ENCODE data around the gene CD44.

Gene CD44

DNA sequence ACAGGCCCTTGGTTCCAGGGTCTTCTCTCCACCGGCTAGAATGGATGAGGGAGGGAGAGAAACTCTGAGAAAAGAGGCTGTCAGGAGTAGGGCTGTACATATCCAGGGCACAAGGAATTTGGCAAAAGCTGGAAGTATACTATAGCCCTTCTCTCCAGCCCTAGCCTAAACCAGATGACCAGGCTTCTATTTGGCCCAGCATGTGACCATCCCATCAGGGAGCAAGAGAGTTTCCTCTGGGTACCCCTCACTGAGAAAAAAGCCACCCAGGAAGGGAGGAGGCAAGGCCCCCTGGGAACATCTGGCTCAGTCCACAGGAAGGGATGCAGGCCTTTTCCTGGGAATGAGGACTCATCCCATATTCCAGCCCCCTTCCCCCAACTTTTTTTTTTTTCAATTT, 8.3 kb downstream of the CD44 start:
- no CpG with 5 or more reads among the region's 1 CpG for WGBS (ENCODE audit: insufficient coverage)
- peaks cover 16 to 47% (median 41%) of the 10 kb centered on the region in 4 experiments for H3K4me1 ChIP-seq (ENCODE audit: control extremely low read depth in 1 of 4, control insufficient read depth in 4 of 4, insufficient read depth in 4 of 4, low read length in 3 of 4)

GRCh38 chr11:35148163-35148837, 9.3 kb downstream of the CD44 start:
- peaks cover 12 to 73% (median 46%) of the 10 kb centered on the region in 4 experiments for H3K36me3 ChIP-seq (ENCODE audit: control insufficient read depth in 4 of 4, insufficient read depth in 4 of 4, low read length in 3 of 4)
- H3K4me3 ChIP-seq (ENCODE audit: control insufficient read depth in 1 of 7, extremely low read depth in 1 of 7, insufficient read depth in 4 of 7, low read depth in 2 of 7, low read length in 6 of 7): no peak overlapping the region
- peaks cover 10 to 44% (median 31%) of the 10 kb centered on the region in 4 experiments for H3K4me1 ChIP-seq (ENCODE audit: control extremely low read depth in 1 of 4, control insufficient read depth in 4 of 4, insufficient read depth in 4 of 4, low read length in 3 of 4)
- no peak for DNase-seq
- ChIA-PET POLR2A (no interaction called here), CTCF (interaction anchor here (1.0 to 3.0 kb wide), 3 partner anchors 13 to 17 kb away, joined by 3 to 12 read pairs (median 4); no protein-coding TSS in a partner anchor)
- no peaks in the 10 kb centered on the region for H3K27me3 ChIP-seq (replicated peaks in 2 of 5; ENCODE audit: control insufficient read depth in 4 of 5, insufficient read depth in 5 of 5, low read length in 4 of 5)
- no CpG with 5 or more reads among the region's 5 CpGs for WGBS (ENCODE audit: insufficient coverage)
- peaks cover 0 to 6% (median 0%) of the 10 kb centered on the region in 5 experiments for H3K9me3 ChIP-seq (ENCODE audit: control extremely low read depth in 1 of 5, control insufficient read depth in 4 of 5, insufficient read depth in 2 of 5, low read depth in 1 of 5, low read length in 4 of 5)
- H3K27ac ChIP-seq (ENCODE audit: insufficient read depth in 1 of 2, low read depth in 1 of 2, low read length in 2 of 2, poor library complexity in 1 of 2, severe bottlenecking in 2 of 2): no peak overlapping the region

More for the DNA sequence above, 8.3 kb downstream of the CD44 start:
- H3K4me3 ChIP-seq (ENCODE audit: control insufficient read depth in 1 of 7, extremely low read depth in 1 of 7, insufficient read depth in 4 of 7, low read depth in 2 of 7, low read length in 6 of 7): no peak overlapping the region
- no peaks in the 10 kb centered on the region for H3K27me3 ChIP-seq (replicated peaks in 2 of 5; ENCODE audit: control insufficient read depth in 4 of 5, insufficient read depth in 5 of 5, low read length in 4 of 5)
- POLR2A ChIA-PET: interaction anchor here (1.1 to 1.5 kb wide), 2 partner anchors 9 to 160 kb away, joined by 3 to 5 read pairs; no protein-coding TSS in a partner anchor
- H3K9me3 ChIP-seq (ENCODE audit: control extremely low read depth in 1 of 5, control insufficient read depth in 4 of 5, insufficient read depth in 2 of 5, low read depth in 1 of 5, low read length in 4 of 5): peaks cover 0 to 6% (median 0%) of the 10 kb centered on the region in 5 experiments
- peaks cover 12 to 66% (median 44%) of the 10 kb centered on the region in 4 experiments for H3K36me3 ChIP-seq (ENCODE audit: control insufficient read depth in 4 of 4, insufficient read depth in 4 of 4, low read length in 3 of 4)
- DNase-seq: no peak
- no peak overlapping the region for H3K27ac ChIP-seq (ENCODE audit: insufficient read depth in 1 of 2, low read depth in 1 of 2, low read length in 2 of 2, poor library complexity in 1 of 2, severe bottlenecking in 2 of 2)
- CTCF ChIA-PET: interaction anchor here (1.0 to 2.3 kb wide), 3 partner anchors 14 to 107 kb away, joined by 3 to 11 read pairs (median 3); no protein-coding TSS in a partner anchor

DNA sequence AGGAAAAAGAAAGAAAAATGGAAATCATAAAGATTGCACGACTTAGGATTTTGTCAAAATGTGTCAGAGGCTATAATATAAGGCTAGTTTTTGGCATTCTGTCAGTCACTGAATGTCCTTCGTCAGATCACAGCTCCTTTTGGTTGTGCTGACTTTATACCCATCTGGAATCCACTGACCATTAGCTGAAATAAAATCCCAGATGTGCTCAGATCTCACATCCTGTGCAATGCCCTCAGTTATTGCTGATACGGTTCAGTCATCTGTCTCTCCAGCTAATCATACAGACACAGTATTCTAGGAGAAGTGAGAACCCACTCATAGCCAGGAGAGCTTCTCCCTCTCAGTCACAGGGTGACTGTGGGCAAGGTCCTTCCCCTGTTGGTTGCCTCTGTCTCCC, 11.5 kb downstream of the CD44 start:
- 88% methylated on average over 2 of the region's 3 CpGs for WGBS (ENCODE audit: insufficient coverage)
- no peak overlapping the region for H3K27ac ChIP-seq (ENCODE audit: insufficient read depth in 1 of 2, low read depth in 1 of 2, low read length in 2 of 2, poor library complexity in 1 of 2, severe bottlenecking in 2 of 2)
- CTCF ChIA-PET: interaction anchor here (1.3 to 3.0 kb wide), 3 partner anchors 13 to 117 kb away, joined by 4 to 12 read pairs (median 6); no protein-coding TSS in a partner anchor
- no peaks in the 10 kb centered on the region for H3K27me3 ChIP-seq (replicated peaks in 2 of 5; ENCODE audit: control insufficient read depth in 4 of 5, insufficient read depth in 5 of 5, low read length in 4 of 5)
- H3K4me3 ChIP-seq (ENCODE audit: control insufficient read depth in 1 of 7, extremely low read depth in 1 of 7, insufficient read depth in 4 of 7, low read depth in 2 of 7, low read length in 6 of 7): no peak overlapping the region
- peaks cover 13 to 69% (median 43%) of the 10 kb centered on the region in 4 experiments for H3K36me3 ChIP-seq (ENCODE audit: control insufficient read depth in 4 of 4, insufficient read depth in 4 of 4, low read length in 3 of 4)
- peaks cover 0 to 25% (median 10%) of the 10 kb centered on the region in 4 experiments for H3K4me1 ChIP-seq (ENCODE audit: control extremely low read depth in 1 of 4, control insufficient read depth in 4 of 4, insufficient read depth in 4 of 4, low read length in 3 of 4)
- POLR2A ChIA-PET: no interaction called here
- no peak for DNase-seq
- H3K9me3 ChIP-seq (ENCODE audit: control extremely low read depth in 1 of 5, control insufficient read depth in 4 of 5, insufficient read depth in 2 of 5, low read depth in 1 of 5, low read length in 4 of 5): peaks cover 0 to 6% (median 0%) of the 10 kb centered on the region in 5 experiments

GRCh38 chr11:35151241-35151640, 12.3 kb downstream of the CD44 start:
- Histone ChIP-seq H3K27ac (ENCODE audit: insufficient read depth in 1 of 2, low read depth in 1 of 2, low read length in 2 of 2, poor library complexity in 1 of 2, severe bottlenecking in 2 of 2) (no peak overlapping the region), H3K36me3 (ENCODE audit: control insufficient read depth in 4 of 4, insufficient read depth in 4 of 4, low read length in 3 of 4) (peaks cover 13 to 66% (median 41%) of the 10 kb centered on the region in 4 experiments), H3K27me3 (replicated peaks in 2 of 5; ENCODE audit: control insufficient read depth in 4 of 5, insufficient read depth in 5 of 5, low read length in 4 of 5) (no peaks in the 10 kb centered on the region), H3K9me3 (ENCODE audit: control extremely low read depth in 1 of 5, control insufficient read depth in 4 of 5, insufficient read depth in 2 of 5, low read depth in 1 of 5, low read length in 4 of 5) (peaks cover 0 to 6% (median 0%) of the 10 kb centered on the region in 5 experiments), H3K4me3 (ENCODE audit: control insufficient read depth in 1 of 7, extremely low read depth in 1 of 7, insufficient read depth in 4 of 7, low read depth in 2 of 7, low read length in 6 of 7) (no peak overlapping the region), H3K4me1 (ENCODE audit: control extremely low read depth in 1 of 4, control insufficient read depth in 4 of 4, insufficient read depth in 4 of 4, low read length in 3 of 4) (peaks cover 0 to 21% (median 4%) of the 10 kb centered on the region in 4 experiments)
- no peak for DNase-seq
- WGBS (ENCODE audit: insufficient coverage): 100% methylated on average over 1 of the region's 1 CpG
- CTCF ChIA-PET: interaction anchor here (1.2 to 2.0 kb wide), 2 partner anchors 14 to 174 kb away, joined by 3 to 6 read pairs; no protein-coding TSS in a partner anchor
- POLR2A ChIA-PET: interaction anchor here (0.6 kb wide), 1 partner anchor 12 kb away, joined by 5 read pairs; no protein-coding TSS in a partner anchor

DNA sequence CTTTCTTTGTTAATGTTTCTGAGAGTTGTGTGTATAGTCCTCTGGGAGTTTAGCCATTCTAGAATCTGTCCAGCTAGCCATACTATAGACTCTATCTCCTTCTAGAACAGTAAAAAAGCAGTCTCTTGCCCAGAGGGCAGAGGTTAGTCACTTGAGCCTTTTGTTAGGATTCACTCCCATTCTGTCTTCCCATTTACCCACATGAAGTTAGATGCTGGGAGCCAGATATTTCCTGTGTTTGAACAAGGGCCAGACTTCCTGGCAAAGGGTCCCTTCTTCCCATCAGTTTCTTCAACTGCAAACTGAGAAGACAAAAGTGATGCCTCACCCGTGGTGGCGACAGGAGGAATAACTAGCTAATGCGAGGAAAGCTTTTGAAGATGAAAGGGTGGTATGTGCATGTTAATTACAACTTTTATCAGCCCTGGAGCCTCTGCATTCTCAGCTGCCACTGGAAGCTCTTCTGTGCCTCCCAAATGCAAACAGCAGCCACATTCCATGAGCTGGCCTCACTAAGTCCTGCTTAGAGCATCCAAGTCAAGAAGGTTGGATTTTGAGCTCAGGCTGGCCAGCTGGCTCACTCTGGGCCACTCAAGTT, 12.8 kb downstream of the CD44 start:
- 100% methylated on average over 1 of the region's 3 CpGs for WGBS (ENCODE audit: insufficient coverage)
- H3K4me1 ChIP-seq (ENCODE audit: control extremely low read depth in 1 of 4, control insufficient read depth in 4 of 4, insufficient read depth in 4 of 4, low read length in 3 of 4): peaks cover 0 to 23% (median 2%) of the 10 kb centered on the region in 4 experiments
- no peak for DNase-seq
- ChIA-PET CTCF (interaction anchor here (0.6 to 2.0 kb wide), 4 partner anchors 11 to 174 kb away, joined by 3 to 6 read pairs (median 4); no protein-coding TSS in a partner anchor), POLR2A (no interaction called here)
- no peak overlapping the region for H3K4me3 ChIP-seq (ENCODE audit: control insufficient read depth in 1 of 7, extremely low read depth in 1 of 7, insufficient read depth in 4 of 7, low read depth in 2 of 7, low read length in 6 of 7)
- H3K9me3 ChIP-seq (ENCODE audit: control extremely low read depth in 1 of 5, control insufficient read depth in 4 of 5, insufficient read depth in 2 of 5, low read depth in 1 of 5, low read length in 4 of 5): peaks cover 0 to 6% (median 0%) of the 10 kb centered on the region in 5 experiments
- H3K36me3 ChIP-seq (ENCODE audit: control insufficient read depth in 4 of 4, insufficient read depth in 4 of 4, low read length in 3 of 4): peaks cover 13 to 63% (median 39%) of the 10 kb centered on the region in 4 experiments
- H3K27ac ChIP-seq (ENCODE audit: insufficient read depth in 1 of 2, low read depth in 1 of 2, low read length in 2 of 2, poor library complexity in 1 of 2, severe bottlenecking in 2 of 2): no peak overlapping the region
- H3K27me3 ChIP-seq (replicated peaks in 2 of 5; ENCODE audit: control insufficient read depth in 4 of 5, insufficient read depth in 5 of 5, low read length in 4 of 5): no peaks in the 10 kb centered on the region

DNA sequence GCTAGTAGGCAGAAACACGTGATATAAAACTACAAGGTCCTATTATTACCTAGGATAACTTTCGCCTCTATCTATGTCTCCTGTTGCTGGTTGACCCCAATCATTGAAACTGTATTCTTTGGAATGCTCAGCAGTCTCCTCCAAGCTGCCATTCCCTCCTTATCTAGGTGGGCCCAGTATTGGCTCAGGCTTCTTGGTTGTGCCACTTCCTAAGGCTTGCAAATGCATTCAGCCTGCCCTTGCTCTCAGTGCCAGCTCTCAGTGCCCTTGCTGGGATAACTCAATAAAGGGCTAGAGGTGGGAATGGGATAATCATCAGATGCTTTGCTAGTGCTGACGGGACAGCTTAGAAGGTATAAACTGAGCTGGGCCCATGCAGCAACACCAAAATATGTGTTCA, 13.6 kb downstream of the CD44 start:
- H3K4me1 ChIP-seq (ENCODE audit: control extremely low read depth in 1 of 4, control insufficient read depth in 4 of 4, insufficient read depth in 4 of 4, low read length in 3 of 4): peaks cover 0 to 26% (median 3%) of the 10 kb centered on the region in 4 experiments

More for the DNA sequence above, 13.6 kb downstream of the CD44 start:
- DNase-seq: no peak
- POLR2A ChIA-PET: interaction anchor here (0.6 kb wide), 1 partner anchor 11 kb away, joined by 5 read pairs; no protein-coding TSS in a partner anchor
- peaks cover 0 to 6% (median 0%) of the 10 kb centered on the region in 5 experiments for H3K9me3 ChIP-seq (ENCODE audit: control extremely low read depth in 1 of 5, control insufficient read depth in 4 of 5, insufficient read depth in 2 of 5, low read depth in 1 of 5, low read length in 4 of 5)
- WGBS (ENCODE audit: insufficient coverage): 94% methylated on average over 2 of the region's 3 CpGs
- H3K36me3 ChIP-seq (ENCODE audit: control insufficient read depth in 4 of 4, insufficient read depth in 4 of 4, low read length in 3 of 4): peaks cover 13 to 62% (median 34%) of the 10 kb centered on the region in 4 experiments
- H3K27ac ChIP-seq (ENCODE audit: insufficient read depth in 1 of 2, low read depth in 1 of 2, low read length in 2 of 2, poor library complexity in 1 of 2, severe bottlenecking in 2 of 2): no peak overlapping the region
- CTCF ChIA-PET: interaction anchor here (1.2 to 2.0 kb wide), 3 partner anchors 13 to 175 kb away, joined by 3 to 6 read pairs (median 4); no protein-coding TSS in a partner anchor
- H3K27me3 ChIP-seq (replicated peaks in 2 of 5; ENCODE audit: control insufficient read depth in 4 of 5, insufficient read depth in 5 of 5, low read length in 4 of 5): no peaks in the 10 kb centered on the region
- no peak overlapping the region for H3K4me3 ChIP-seq (ENCODE audit: control insufficient read depth in 1 of 7, extremely low read depth in 1 of 7, insufficient read depth in 4 of 7, low read depth in 2 of 7, low read length in 6 of 7)
